Measurements from ENCODE around the gene LCE3E.

LCE3E gene

DNA sequence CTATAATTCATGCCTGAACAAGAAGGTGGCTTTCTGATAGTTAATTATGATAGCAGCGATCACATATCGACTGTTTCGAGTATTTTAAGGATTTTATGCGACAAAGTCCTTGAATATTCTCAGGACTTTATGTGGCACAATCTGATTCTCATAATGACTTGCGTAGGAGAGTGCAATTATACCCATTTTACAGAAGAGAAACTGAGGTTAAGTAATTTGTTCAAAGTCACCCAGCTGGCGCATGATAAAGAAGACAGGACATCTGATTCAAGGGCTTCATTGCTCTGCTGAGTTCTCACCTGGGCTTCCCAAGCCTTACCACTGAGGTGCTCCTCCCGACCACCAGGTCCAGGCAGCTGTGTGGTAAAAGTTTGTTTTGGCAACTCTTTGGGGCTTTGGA is 50.5 kb downstream of the LCE3E start:
- no peak for DNase-seq (ENCODE audit: low read depth in 2 of 2)

Measured in activated CD8-positive, alpha-beta memory T cell treated with anti-CD3 and anti-CD28 coated beads for 4 hours (primary cell).